ENCODE results near the gene NBPF11.
"Not testable (repeated sequence)": the region's sequence is repeated elsewhere in the genome, so short reads cannot be mapped to it uniquely, and the experiment has no call there.

The NBPF11 gene, protein sequence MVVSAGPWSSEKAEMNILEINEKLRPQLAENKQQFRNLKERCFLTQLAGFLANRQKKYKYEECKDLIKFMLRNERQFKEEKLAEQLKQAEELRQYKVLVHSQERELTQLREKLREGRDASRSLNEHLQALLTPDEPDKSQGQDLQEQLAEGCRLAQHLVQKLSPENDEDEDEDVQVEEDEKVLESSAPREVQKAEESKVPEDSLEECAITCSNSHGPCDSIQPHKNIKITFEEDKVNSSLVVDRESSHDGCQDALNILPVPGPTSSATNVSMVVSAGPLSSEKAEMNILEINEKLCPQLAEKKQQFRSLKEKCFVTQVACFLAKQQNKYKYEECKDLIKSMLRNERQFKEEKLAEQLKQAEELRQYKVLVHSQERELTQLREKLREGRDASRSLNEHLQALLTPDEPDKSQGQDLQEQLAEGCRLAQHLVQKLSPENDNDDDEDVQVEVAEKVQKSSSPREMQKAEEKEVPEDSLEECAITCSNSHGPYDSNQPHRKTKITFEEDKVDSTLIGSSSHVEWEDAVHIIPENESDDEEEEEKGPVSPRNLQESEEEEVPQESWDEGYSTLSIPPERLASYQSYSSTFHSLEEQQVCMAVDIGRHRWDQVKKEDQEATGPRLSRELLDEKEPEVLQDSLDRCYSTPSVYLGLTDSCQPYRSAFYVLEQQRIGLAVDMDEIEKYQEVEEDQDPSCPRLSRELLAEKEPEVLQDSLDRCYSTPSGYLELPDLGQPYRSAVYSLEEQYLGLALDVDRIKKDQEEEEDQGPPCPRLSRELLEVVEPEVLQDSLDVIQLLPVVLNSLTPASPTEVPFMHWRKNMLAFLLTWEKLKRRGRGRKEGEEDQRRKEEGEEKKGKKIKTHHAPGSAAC

DNA sequence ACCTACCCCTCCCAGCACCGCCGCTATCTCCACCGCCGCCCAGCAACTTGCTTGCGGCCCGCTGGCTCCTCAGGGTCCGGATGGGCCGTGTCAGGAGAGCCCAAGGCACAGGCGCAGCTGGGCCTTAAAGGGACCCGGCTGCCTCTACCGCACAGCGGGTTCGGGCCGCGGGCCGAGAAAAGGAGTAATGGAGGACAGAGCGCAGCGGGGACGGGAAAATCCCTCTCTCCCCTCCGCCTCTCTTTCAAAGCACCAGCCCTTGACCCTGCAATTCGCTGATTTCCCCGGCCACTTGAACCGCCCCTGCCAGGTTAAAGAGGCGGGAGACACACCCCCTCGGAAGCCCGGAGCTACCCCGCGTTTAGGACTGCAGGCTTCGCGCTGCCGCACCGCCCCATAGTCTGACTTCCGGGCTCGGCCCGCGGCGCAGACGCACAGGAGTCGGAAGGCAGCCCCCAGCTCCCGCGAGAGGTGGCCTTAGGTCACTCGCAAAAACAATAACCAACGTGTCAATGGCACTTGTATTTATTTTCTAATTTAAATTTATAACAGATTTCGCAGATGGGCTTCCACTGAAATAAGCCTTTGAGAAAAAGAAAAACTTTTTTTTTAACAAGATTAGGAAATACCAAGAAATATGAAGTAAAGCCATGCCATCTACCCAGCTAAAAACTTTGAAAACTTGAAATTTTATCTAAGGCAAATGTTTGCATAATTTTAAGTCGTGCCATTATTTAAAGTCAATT, at the start of gene NBPF11:
TSS of gene NBPF11 (minus strand) at position 371 of the 746 bp plus-strand sequence. CDS start 25,278 bp downstream, outside the sequence.
- DNase-seq, result peak; percentile 90 to 94 (median 90)

DNA sequence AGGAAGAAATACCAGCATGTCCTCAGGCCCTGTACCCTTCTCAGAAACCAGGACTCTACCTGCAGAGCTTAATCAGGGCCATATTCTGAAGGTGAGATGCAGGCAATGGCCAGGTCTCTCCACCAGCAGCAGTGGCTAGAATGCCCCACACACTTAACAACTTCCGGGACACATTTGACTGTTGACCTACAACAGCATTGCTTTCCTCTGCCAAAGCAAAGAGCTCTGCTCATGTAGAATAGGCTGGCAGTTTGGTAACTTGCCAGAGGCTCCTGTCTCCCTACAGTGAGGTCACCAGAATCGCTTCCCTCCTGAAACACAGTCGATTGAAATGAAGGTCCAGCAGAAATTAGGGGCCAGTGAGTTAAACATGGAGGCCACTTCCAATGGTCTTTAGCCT, 45.3 kb upstream of the NBPF11 start:
- not testable (repeated sequence) for DNase-seq

DNA sequence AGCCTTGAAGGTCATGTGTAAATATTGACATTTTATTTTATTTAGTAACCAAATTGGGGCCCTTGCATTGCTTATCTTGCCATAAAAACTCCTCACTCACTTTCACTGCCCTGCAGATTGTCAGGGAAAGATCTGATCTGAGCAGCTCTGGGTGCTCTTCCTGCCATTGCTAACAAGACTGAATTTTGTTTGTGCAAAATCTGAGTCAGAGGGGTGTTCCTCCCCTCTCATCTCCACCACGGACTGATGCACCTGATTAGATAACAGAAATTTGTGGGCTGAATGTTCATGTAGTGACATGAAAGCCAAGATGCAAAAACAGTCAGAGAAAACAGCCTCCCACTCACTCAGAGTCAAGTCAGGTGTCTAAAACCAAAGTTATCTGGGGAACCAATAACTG, 44.9 kb upstream of the NBPF11 start:
- DNase-seq, result not testable (repeated sequence)

DNA sequence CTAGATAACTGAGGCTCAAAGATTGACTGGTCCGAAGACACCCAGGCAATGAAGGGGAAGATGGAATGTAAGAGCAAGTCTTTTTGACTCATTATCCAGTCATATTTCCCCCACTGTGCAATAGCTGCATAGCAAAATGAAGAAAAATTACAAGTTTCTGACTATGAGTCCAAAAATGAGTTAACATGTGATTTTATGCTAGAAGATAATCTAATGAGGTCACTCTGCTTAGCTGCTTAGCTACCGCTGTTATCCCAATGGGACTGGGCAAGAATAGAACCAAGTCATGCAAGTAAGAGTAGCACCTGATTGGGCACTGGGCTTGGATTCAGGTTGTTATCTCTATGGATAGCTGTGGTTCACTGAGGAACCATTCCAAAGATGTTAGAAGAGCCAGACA, 43.0 kb upstream of the NBPF11 start:
- not testable (repeated sequence) for DNase-seq

DNA sequence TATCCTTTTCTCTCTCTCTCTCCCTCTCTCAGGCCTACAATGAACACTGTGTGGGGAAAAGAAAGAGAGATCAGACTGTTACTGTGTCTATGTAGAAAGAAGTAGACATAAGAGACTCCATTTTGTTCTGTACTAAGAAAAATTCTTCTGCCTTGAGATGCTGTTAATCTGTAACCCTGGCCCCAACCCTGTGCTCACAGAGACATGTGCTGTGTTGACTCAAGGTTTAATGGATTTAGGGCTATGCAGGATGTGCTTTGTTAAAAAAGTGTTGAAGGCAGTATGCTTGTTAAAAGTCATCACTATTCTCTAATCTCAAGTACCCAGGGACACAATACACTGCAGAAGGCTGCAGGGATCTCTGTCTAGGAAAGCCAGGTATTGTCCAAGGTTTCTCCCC, 36.7 kb upstream of the NBPF11 start:
- DNase-seq, result not testable (repeated sequence)

DNA sequence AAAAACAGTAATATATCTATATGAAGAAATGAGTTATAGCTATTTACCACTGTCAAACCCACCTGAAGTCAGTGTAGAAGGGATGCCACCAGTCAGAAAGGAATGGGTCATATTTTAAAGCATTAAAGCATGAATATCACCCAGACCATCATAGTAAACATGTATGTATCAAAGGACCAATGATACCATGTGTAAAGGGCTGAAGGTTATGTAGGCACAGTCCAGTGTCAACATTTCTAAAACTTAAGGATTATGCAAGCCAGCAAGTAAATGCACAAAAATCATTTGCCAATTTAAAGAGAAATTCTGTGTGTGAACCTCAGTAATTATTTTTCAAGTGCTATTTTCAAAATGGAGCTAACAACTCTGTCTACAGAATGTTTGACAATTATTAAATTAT, 26.6 kb upstream of the NBPF11 start:
- DNase-seq, result not testable (repeated sequence)

DNA sequence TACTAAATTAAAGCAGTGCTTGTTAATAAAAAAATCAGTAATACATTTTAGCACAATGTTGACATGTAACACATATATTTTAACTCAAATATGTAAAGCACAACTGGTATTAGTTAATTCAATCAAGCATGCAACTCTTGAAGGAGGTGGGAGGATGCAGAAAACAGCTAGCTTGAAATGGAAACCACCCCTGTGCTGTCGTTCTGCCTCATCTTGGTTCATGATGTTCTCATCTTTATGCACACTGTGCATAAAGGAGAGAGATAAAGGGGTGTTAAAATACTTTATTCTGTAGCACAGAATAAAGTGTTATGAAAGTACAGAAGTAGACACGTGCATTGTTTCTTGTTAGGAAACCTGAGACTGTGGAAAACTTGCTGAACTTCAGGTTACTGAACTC, 23.3 kb upstream of the NBPF11 start:
- not testable (repeated sequence) for DNase-seq

DNA sequence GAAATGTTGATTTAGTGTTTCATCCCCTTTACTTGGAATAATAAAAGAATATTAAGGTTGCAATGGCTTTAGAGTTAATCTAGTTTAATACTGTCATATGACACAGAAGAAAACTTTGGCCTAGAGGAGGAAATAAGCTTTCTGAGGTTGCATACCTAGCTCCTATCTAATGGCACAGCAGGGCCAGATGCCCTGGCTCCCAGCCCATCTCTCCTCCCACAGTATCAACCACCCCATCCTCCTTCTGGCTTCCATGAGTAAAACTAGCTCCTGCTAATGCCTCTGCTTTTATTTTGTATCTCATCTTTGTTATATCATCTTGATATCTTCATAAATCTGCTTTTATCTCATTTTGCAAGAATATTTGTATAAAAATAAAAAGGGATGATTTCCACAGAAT, 19.9 kb upstream of the NBPF11 start:
- not testable (repeated sequence) for DNase-seq

DNA sequence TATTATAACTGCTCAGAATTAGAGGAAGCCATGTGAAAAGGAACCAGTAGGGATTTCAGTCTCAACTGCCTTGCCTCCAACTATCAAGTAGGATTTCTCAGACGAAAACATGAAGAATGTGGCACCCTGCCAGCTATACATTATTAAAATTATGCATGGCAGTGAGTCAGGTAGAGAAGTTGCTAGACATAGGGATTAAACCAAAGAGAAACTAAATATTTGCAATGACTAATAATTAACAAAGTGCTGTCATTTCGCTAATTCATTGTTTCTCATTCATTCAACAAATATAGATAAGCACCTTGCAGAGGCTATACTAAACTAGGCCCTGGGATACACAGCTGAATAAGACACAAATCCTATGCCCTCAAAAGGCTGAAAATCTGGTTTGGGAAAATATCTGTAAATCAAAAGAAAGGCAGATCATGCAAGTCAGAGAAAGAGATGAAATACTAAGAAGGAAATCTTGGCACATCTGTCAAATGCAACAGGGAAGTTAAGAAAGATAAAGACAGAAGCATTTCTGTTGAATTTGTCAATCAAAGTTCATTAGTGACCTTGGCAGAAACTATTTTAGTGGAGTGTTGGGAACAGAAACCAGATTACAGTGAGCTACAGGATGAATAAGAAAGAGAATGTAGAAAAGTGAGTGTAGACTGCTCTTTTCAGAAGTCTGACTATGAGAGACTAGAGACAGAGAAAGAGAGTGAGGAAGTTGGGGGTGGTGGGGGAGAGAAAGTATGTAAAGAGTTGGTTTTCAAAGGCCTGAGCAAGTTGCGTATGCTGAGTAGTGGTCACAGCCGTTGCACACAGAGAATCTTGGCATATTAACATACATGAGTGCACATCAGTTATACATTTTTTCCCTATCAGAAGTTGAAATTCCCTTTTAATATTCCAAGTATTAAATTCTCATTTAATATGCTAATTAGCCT, 14.7 kb upstream of the NBPF11 start:
- DNase-seq, result peak in 2 of 3 donors; percentile 20 to 28

DNA sequence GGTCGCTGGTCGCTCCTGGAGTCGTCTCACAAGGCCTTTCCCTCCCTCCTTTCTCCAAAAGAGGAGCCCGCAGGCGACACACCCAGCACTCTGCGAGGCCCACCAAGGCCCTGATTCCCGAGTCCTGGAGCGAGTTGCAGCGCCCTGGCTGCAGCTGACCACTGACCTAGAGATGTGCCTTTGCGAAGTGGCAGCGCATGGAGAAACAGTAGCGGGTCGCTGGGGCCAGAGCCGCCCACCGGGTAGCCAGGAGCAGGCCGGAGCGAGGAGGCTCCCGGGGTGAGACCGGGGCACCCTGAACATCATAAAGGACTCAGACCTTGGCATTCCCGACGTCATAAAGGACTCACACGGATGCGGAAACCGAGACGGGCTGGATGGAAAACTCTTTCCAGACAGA, 10.3 kb upstream of the NBPF11 start:
- DNase-seq, result no peak

DNA sequence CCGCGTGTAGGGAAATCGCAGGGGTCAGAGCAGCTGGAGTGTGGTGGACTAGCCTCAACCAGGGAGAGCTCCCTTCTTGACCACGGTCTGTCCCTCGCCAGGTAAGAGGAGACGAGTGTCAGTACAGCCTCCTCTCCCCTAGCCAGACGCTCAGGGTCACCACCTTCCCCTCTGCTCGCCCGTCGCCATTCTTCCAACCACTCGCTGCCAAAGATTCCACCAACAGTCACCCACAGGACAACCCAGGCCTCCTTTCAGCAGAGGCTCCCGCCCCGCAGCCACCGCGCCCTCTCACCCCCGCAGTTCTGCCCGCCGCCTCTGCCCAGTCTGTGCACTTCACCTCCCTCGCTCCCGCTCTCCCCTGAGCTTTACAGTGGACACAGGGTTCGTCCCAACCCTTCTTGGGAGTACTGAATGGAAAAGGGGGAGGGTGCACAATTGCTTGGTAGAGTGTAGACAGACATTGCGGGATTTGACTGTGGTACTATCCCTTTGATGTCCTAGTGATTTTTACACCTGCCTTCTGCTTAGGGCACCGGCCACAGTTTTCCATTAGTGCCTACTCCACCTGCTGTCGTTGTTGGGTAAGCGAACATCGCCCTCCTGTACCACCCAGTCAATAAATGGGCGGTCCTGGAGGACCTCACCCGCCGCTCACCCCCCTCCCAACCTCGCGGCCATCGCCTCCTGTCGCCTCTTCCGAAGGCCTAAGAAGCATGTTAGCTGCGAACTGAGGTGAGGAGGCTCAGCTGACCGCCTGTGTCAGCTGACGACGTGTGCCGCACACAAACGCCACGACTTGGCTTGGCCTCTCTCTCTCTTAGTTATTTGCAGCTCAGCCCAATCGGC, 9.2 kb upstream of the NBPF11 start:
- DNase-seq, result no peak

DNA sequence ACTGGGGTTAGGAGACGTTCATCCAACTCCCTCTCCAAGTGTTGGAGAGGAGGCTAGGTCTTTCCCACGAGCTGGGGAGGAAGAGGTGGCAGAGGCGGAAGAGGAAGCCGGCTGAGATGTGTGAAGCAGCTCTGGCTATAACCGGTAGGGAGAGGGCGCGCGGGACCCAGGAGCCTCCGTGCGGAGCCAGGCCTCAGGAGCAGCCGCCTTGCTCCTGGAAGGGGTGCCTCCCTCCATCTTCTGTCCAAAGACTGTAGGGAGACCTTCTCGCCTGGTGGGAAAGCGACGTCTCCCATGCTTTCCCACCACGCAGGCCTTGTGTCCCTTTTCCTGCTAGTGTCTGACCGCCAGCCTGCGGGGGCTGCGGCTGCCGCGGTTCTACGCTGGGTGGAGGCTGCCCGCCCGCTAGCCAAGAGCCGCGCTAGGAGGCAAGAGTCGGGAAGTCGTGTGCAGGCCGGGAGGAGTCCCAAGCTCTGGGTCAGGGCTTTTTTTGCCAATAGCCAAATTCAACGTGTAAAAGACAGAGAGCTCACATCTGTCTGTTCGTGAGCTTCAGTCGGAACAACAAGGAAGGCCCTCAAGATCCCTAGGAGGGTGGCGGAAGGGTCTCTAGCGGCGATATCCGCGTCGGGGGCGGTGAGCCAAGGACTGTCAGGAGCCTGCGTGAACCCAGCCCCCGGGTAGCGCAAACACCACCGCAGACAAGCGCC, 8.4 kb upstream of the NBPF11 start:
- no peak for DNase-seq

DNA sequence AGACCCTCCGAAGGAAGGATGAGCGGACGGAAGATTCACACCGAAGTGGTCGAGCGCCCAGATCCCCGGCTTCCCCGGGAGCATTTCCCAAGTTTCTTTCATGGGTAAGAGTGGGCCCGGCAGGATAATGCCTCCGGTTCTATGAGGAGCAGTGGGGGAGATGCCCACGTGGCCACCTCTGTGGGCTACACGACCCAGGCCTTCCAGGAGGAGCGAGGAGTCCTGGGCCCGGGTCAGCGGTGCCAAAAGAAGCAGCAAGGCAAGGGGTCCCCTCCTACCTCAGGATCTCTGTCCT, 7.9 kb upstream of the NBPF11 start:
- no peak for DNase-seq

DNA sequence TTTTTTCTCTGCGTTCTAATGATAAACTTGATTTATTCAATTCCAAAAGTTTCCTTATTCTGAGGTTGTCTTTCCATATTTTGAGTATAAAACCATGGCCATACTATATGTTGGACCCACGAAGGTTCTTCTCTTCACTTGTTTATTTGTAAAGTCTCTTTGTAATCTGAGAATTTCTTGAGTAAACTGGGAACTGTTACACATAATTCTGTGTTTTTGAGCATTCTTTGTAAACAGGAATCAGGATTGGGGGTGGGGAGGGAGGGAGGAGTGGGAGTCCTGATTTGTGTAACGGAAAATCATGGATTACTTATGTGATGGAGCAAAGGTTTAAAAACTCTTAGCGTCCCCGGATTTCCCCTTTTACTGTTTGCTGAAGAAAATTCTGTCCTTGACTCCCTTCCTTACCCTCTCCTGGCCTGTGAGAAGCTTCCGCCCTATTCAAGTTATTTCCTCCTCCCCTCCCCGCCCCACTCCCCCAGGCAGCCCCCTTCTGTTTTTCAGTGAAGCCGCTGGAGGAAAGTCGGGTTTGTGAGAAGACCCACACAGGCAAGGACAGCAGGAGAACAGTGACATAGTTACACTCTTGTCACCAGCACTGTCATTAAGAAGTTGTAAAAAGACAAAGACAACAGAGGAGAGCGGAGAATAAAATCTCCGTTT, 6.4 kb upstream of the NBPF11 start:
- peak; percentile 36 to 48 (median 42) for DNase-seq

DNA sequence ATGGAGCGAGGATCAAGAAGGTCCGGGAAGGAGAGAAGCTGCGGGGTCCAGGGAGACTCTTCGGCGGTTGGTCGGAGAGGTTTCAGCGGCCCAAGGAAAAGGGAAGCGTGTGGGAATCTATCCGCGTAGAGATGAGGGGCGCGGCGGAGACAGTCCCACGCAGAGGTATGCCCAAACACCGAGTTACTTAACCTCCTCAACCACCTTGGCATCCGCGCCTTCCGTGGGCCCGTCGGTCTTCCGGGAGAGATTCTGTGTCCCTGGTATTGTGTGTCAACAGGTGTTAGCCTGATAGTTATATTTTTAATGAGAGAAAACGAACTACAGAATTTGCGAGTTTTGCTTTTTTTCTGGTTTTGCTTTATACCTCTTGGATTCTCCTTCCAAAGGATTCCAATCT, 5.7 kb upstream of the NBPF11 start:
- not testable (repeated sequence) for DNase-seq

DNA sequence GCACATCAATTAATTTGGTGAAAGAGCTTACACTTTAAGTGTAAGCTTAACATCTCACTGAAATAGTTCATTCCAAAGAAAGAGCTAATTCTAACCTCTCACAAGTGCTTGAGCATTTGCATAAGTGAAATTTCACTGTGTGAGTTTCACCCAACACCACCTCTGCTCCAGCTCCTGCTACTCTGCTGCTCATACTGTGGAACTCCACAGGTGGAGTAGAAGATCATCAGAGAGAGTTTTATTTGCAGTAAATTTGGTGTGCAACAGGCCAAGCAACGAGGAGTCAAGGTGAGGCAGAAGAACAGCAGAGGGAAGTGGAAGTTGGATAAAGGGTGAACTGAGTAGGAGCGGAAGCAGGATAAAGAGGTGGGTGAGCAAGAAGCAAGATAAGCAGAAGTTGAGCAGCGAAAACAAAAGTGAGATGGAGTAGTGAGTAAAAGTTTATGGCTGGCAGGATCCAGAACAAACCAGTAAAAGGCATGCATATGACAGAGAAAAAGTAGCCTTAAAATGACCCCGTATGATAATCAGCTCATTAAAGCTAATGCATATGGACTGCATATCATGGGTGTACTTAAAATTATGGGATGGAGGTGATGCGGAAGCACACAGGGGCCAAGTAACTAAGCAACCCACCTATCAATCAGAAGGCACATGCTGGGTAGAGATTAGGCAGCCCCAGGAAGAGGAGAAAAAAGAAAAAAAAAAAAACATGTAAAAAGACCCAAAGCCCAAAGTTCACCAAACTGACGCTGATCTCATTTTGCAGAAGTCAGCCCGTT, 3.6 kb upstream of the NBPF11 start:
- not testable (repeated sequence) for DNase-seq

DNA sequence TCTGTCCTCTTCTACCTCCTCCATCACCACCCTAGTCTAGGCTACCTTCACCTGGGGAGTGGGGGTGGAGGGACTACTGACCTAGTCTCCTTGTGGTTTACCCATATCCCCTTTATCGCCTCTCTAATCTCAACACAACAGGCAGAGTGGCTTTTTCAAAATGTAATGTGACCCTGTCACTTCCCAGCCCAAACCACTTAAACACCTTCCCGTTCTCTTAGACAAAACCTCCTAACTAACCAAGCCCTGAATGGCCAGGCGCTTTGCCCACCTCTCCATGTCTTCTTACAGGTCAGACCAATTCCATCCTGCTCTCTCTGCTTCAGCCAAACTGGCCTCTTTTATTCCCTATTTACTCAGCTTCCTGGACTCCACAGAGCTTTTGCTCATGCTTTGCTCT, 714 bp upstream of the NBPF11 start:
- DNase-seq, result not testable (repeated sequence)

DNA sequence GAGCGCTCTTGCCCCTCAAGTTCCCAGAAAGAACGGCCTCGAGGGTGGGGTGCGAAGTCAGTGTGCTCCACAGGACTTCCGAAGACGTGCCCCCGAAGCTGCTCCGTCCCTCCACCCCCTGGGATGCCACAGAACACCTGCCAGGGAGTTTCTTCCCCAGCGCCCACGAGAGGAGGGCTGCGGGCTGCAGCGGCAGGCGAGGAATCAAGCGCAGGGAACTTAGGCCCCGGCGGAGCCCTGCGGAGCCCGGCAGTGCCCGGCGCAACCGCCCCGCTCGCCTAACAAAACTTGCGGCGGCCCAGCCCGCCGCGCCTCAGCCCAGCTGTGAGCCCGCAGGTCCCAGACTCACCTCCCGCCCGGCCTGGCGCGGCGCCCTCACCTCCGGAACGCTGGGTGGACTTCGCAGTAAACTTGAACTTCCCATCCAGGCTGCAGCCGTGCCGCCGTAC, 686 bp downstream of the NBPF11 start:
- DNase-seq, result peak; percentile 10 to 48 (median 22)

DNA sequence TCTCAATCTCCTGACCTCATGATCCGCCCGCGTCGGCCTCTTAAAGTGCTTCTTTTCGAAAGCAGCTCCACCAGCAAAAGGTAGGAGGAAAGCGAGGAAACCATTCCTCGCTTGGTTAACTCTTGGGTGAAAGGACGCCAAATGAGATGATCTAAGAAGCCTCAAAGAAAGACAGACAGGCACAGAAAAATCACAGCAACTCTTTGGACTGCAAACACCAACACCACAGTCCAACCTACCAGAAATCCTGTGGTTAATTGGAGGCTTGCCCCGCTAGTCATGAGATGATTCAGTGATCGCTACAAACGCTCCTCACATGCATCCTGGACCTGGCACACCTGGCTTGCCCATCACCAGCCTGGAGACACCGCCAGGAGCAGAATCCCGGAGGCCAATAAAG, 1.1 kb downstream of the NBPF11 start:
- DNase-seq, result not testable (repeated sequence)
